Karpas-422 (cell line): ENCODE data around the gene PIAS1. TPM values are rescaled to one million over a fixed set of nuclear protein-coding genes. Genes with fewer than 3 reads are reported as not detected.

Experiments used
- total RNA-seq: library from RNA; depleted of rRNA; stranded (reverse); fragments of >200 nt; shearing (Covaris generic); gene quantifications from 2 replicates; pipeline ENCODE4 v1.2.3, GENCODE V29; 2014; ENCODE audit warnings: low replicate concordance; rRNA removed

Gene PIAS1
- total RNA-seq, 1 experiment from 2014 or later: 106 TPM

Other genes with a start within 250 kb of the PIAS1 start
- gene SKOR1, start 228.8 kb upstream of the PIAS1 start, total RNA-seq: 0.43 and 0.45 TPM in 2 replicates
- gene RNU6-1, start 214.3 kb upstream of the PIAS1 start, total RNA-seq: not detected in 2 replicates
- 3.0 and 7.0 TPM in 2 replicates for gene CALML4, start 151.0 kb downstream of the PIAS1 start, total RNA-seq
- 30.2 and 80.0 TPM in 2 replicates for gene CLN6, start 175.4 kb downstream of the PIAS1 start, total RNA-seq
- gene FEM1B, start 223.4 kb downstream of the PIAS1 start, total RNA-seq: 24.4 and 47.5 TPM in 2 replicates